ENCODE results near the gene ME1.
A peak's percentile ranks its signal among the peaks of the same experiment; 100 is the strongest.

Gene ME1

DNA sequence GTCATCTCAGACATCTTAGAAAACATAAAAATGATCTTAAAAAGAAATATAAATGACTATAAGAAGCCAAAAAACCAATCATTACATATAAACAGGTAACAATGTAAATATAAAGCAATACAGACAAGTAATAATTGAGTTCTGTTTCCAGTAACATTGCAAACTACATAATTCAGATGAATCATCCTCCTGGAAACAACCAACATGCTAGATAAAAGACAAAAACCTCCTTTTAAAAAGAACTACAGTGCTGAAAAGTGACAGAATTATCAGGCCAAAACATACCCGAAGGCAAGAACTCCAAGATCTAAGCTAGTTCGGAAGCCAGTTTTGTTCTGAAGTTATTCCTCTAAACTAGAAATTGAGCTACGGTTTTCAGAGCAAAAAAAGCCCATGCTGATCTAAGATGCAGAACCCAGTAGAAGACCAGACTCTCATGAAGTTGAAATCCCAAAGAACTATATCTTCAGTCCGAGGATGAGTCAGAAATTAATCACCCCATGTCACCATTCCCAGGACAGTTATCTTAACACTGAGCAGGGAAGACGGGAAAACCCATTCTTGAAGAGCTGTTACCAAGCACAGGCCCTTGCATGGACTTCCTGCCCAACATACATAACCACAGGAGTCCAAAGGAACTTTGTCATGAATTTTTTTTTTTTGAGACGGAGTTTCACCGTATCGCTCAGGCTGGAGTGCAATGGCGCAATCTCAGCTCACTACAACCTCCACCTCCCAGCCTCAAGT, 247.6 kb downstream of the ME1 start:
- DNase-seq: peak; percentile 7

DNA sequence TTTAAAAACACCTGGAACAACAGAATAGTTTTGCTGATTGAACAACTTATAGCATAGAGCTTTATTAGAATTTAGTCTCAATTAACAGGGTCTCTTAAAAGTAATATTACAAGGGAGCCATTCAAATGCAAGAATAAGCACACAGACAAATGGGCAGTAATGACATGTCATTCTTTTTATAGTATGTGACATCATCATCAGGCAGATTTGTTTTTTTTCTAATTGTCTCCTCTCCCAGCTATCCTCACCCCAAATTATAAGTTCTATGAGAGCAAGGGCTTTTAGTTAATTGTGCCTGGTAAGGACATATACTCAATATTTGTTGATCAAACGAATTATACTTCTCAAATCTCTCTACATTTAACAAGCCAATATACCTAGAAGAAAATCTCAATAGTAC, 248.7 kb downstream of the ME1 start:
- no peak for DNase-seq

GRCh38 chr6:83180426-83180950, 250.4 kb downstream of the ME1 start:
- no peak for DNase-seq

DNA sequence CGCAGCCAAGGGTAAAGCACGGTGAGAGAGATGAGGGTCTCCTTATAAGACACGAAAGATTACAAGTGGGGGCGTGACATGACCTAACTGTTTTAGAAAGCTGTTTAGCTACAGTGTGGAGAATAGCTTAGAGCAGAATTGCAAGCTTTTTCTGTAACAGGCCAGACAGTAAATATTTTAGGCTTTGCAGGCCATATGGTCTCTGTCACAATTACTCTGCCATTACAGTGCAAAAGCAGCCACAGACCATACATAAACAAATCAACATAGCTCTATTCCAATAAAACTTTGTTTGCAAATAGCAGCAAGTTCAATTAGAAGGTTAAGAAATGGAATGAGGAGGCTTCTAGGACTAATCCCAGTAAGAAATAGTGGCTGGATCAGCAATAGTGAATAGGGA, 254.6 kb downstream of the ME1 start:
- DNase-seq: no peak

GRCh38 chr6:83169511-83169910, 261.3 kb downstream of the ME1 start:
- DNase-seq: no peak

GRCh38 chr6:83169106-83169505, 261.7 kb downstream of the ME1 start:
- DNase-seq: no peak

DNA sequence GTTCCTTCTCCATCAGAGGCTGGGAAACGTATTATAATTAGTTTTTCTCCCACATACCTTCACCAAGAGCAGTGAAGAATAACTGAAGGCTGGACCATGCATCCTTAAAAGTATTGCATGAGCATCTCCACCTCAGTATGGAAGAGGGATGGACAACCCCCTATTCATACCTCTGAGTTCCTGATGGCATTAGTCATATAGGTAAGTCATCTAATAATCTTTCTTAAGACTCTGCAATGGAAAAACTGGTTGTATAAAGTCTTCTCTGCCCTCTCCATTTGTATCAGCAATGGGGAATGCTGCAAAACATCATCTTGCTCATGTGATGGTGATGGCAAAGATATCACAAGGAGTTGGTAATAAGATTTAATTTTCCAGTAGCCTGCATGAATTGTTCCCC, 262.3 kb downstream of the ME1 start:
- no peak for DNase-seq

DNA sequence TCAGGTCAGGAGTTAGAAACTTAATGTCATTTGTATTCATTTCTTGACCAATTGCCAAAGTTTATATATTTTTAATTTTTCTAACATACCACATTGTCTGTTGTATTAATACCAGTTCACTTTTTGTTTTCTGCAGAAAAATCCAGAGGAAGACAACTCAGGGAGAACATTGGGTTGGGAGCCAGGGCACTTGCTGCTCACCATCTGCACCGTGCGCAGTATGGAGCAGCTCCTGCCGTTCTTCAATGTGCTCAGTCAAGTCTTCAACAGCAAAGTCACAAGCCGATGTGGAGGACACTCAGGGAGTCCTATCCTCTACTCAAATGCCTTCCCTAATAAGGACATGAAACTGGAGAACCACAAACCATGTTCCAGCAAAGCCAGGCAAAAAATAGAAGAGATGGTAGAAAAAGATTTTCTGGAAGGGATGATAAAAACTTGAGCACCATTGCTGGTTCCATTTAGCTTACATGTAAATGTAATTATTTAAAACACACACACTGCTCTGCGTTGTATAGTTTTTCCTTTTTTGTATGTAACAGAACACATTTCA, 263.0 kb downstream of the ME1 start:
- no peak for DNase-seq
